ENCODE data around the gene CIP2A.

The CIP2A gene

DNA sequence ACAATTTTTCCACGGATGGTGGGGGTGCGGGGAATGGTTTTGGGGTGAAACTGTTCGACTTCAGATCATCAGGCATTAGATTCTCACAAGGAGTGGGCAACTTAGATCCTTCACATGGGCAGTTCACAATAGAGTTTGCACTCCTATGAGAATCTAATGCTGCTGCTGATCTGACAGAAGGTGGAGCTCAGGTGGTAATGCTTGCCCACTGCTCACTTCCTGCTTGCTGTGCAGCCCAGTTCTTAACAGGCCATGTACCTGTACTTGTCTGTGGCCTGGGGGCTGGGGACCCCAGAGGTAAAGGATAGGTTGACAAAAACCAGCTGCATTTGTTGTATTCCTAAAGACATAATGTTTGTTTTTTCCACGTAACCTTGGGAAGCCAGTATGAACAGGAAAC lies 16.3 kb upstream of the CIP2A start:
- H3K4me3 ChIP-seq (replicated peaks in 1 of 2; ENCODE audit: low read depth in 2 of 2, low read length in 2 of 2) = no peak overlapping the region
- DNase-seq (ENCODE audit: low read depth in 2 of 2) = no peak
- no peak for TF ChIP-seq CTCF (IDR thresholded peaks at IDR 0.05; ENCODE audit: low read depth, low read length)

GRCh38 chr3:108605028-108605427 lies 15.8 kb upstream of the CIP2A start:
- no peak for TF ChIP-seq CTCF (IDR thresholded peaks at IDR 0.05; ENCODE audit: low read depth, low read length)
- DNase-seq (ENCODE audit: low read depth in 2 of 2) = no peak
- H3K4me3 ChIP-seq (replicated peaks in 1 of 2; ENCODE audit: low read depth in 2 of 2, low read length in 2 of 2) = no peak overlapping the region

DNA sequence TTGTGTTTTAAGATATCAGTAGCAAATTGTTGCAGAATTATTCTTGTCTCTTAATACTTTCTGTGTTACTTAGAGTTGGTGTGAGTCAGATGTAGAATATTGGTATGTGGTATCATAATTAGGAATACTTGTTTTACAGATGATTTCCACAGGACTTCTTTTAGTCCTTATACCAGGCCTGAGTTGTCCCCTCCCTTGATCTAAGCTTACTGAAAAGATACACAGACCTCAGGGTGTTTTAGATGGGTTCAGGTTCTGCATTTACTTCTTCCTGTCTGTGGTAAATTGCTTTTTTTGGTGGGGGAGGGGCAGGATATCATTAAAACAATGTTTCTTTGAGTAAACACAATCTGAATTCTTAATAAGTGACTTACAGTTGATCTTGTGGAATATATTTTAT lies 14.5 kb upstream of the CIP2A start:
- no peak overlapping the region for H3K4me3 ChIP-seq (replicated peaks in 1 of 2; ENCODE audit: low read depth in 2 of 2, low read length in 2 of 2)
- TF ChIP-seq CTCF (IDR thresholded peaks at IDR 0.05; ENCODE audit: low read depth, low read length) = no peak
- peak; percentile 23 to 28 for DNase-seq (ENCODE audit: low read depth in 2 of 2)

DNA sequence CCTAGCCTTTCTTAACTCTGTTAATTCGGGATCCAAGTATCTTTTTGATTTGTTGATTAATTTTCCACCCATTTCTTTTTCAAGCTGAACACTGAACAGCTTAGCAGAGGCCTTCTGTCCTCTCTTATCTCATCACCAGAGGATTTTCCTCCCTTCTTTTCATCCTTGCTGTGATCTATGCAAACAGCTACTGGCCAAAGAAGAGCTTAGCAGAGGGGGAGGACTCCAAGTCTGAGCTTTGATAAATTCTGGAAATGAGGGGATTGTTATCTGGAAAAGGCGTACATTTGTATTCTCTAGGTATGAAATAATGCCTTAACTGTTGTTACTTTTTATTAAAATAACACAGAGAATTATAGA lies 13.7 kb upstream of the CIP2A start:
- no peak for DNase-seq (ENCODE audit: low read depth in 2 of 2)
- no peak overlapping the region for H3K4me3 ChIP-seq (replicated peaks in 1 of 2; ENCODE audit: low read depth in 2 of 2, low read length in 2 of 2)
- TF ChIP-seq CTCF (IDR thresholded peaks at IDR 0.05; ENCODE audit: low read depth, low read length) = no peak

GRCh38 chr3:108602249-108602934 lies 13.2 kb upstream of the CIP2A start:
- peak in 1 of 2 donors; percentile 18 for DNase-seq (ENCODE audit: low read depth in 2 of 2)
- no peak overlapping the region for H3K4me3 ChIP-seq (replicated peaks in 1 of 2; ENCODE audit: low read depth in 2 of 2, low read length in 2 of 2)

GRCh38 chr3:108599677-108600409 lies 10.6 kb upstream of the CIP2A start:
- no peak for TF ChIP-seq CTCF (IDR thresholded peaks at IDR 0.05; ENCODE audit: low read depth, low read length)
- H3K4me3 ChIP-seq (replicated peaks in 1 of 2; ENCODE audit: low read depth in 2 of 2, low read length in 2 of 2) = no peak overlapping the region
- DNase-seq (ENCODE audit: low read depth in 2 of 2) = no peak

More at GRCh38 chr3:108602249-108602934, 13.2 kb upstream of the CIP2A start:
- no peak for TF ChIP-seq CTCF (IDR thresholded peaks at IDR 0.05; ENCODE audit: low read depth, low read length)

All from cardiac fibroblast (primary cell).